ENCODE measurements around the gene NRSN2.

DNA sequence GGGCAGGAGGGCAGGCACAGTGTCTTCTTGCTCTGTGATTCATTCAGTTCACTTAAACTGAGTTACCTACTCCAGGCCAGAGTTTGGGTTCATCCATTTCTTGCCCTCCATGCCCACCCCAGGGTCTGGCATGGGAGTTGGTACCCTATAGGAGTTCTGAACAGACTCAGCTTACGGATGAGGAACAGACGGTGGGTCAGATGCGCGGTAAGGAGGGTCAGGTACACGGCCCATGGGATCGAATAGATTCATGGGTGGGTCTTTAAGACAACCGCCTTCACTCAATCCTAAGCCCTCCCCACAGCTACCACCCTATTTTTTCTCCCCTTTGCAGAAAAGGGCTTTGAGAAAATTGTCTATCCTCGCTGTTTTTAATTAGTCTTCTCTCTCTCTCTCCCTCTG is 20.6 kb downstream of the NRSN2 start:
- TF ChIP-seq POLR2AphosphoS5 (IDR thresholded peaks at IDR 0.05) (no peak), CTCF (IDR thresholded peaks at IDR 0.05) (no peak), POLR2A (IDR thresholded peaks at IDR 0.05) (no peak)
